ENCODE data around the gene ZNF438.

DNA sequence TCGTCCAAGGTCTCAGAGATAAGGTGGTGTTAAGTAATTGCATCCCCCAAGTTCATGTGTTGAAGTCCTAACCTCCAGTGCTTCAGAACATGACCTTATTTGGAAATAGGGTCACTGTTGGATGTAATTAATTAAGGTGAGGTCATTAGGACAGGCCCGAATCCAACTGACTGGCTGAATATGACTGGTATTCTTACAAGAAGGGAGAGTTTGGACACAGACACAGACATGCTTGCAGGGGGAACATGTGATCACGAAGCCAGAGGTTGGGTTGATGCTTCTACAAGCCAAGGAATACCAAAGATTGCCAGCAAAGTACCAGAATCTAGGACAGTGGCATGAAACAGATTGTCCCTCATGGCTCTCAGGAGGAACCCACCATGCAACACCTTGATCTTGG, 228.6 kb downstream of the ZNF438 start:
- TF ChIP-seq, protein P1, sequence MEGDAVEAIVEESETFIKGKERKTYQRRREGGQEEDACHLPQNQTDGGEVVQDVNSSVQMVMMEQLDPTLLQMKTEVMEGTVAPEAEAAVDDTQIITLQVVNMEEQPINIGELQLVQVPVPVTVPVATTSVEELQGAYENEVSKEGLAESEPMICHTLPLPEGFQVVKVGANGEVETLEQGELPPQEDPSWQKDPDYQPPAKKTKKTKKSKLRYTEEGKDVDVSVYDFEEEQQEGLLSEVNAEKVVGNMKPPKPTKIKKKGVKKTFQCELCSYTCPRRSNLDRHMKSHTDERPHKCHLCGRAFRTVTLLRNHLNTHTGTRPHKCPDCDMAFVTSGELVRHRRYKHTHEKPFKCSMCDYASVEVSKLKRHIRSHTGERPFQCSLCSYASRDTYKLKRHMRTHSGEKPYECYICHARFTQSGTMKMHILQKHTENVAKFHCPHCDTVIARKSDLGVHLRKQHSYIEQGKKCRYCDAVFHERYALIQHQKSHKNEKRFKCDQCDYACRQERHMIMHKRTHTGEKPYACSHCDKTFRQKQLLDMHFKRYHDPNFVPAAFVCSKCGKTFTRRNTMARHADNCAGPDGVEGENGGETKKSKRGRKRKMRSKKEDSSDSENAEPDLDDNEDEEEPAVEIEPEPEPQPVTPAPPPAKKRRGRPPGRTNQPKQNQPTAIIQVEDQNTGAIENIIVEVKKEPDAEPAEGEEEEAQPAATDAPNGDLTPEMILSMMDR (conservative IDR thresholded peaks at IDR 0.05 in 1 of 2, IDR thresholded peaks at IDR 0.05 in 1 of 2; ENCODE audit: low read depth in 1 of 2, low read length in 2 of 2) = no peak
- no peak for TF ChIP-seq EZH2 (IDR thresholded peaks at IDR 0.05; ENCODE audit: low read length, missing control alignments)
